ENCODE measurements around the gene SPAG16.

Gene SPAG16

GRCh38 chr2:214247531-214247930 lies 963.3 kb downstream of the SPAG16 start:
- no peak for TF ChIP-seq MYC (IDR thresholded peaks at IDR 0.05; ENCODE audit: low read depth, low read length)
- no peak for TF ChIP-seq CTCF (IDR thresholded peaks at IDR 0.05; ENCODE audit: low read depth, low read length)
- no peak for TF ChIP-seq POLR2A (IDR thresholded peaks at IDR 0.05; ENCODE audit: extremely low read depth, insufficient read length)
- TF ChIP-seq MAX (IDR thresholded peaks at IDR 0.05; ENCODE audit: low read depth, low read length), result no peak
- no peak for DNase-seq (ENCODE audit: low read depth)
- H3K4me3 ChIP-seq (ENCODE audit: low read depth, low read length), result no peak overlapping the region

- no peak overlapping the region for H3K4me3 ChIP-seq (ENCODE audit: low read depth, low read length)
- no peak for DNase-seq (ENCODE audit: low read depth)
- no peak for TF ChIP-seq POLR2A (IDR thresholded peaks at IDR 0.05; ENCODE audit: extremely low read depth, insufficient read length)
- no peak for TF ChIP-seq MAX (IDR thresholded peaks at IDR 0.05; ENCODE audit: low read depth, low read length)
- no peak for TF ChIP-seq CTCF (IDR thresholded peaks at IDR 0.05; ENCODE audit: low read depth, low read length)
- no peak for TF ChIP-seq MYC (IDR thresholded peaks at IDR 0.05; ENCODE audit: low read depth, low read length)
These were observed 970.8 kb downstream of the SPAG16 start for GRCh38 chr2:214255046-214255445.

- no peak overlapping the region for H3K4me3 ChIP-seq (ENCODE audit: low read depth, low read length)
- TF ChIP-seq MYC (IDR thresholded peaks at IDR 0.05; ENCODE audit: low read depth, low read length) (no peak), MAX (IDR thresholded peaks at IDR 0.05; ENCODE audit: low read depth, low read length) (no peak), CTCF (IDR thresholded peaks at IDR 0.05; ENCODE audit: low read depth, low read length) (no peak), POLR2A (IDR thresholded peaks at IDR 0.05; ENCODE audit: extremely low read depth, insufficient read length) (no peak)
- no peak for DNase-seq (ENCODE audit: low read depth)
These were observed 977.4 kb downstream of the SPAG16 start for GRCh38 chr2:214261683-214262082.

- TF ChIP-seq MAX (IDR thresholded peaks at IDR 0.05; ENCODE audit: low read depth, low read length) (no peak), CTCF (IDR thresholded peaks at IDR 0.05; ENCODE audit: low read depth, low read length) (no peak), MYC (IDR thresholded peaks at IDR 0.05; ENCODE audit: low read depth, low read length) (no peak), POLR2A (IDR thresholded peaks at IDR 0.05; ENCODE audit: extremely low read depth, insufficient read length) (no peak)
- no peak for DNase-seq (ENCODE audit: low read depth)
- H3K4me3 ChIP-seq (ENCODE audit: low read depth, low read length), result no peak overlapping the region
These were observed 979.9 kb downstream of the SPAG16 start for GRCh38 chr2:214264171-214264570.

GRCh38 chr2:214265991-214266489 lies 981.8 kb downstream of the SPAG16 start:
- TF ChIP-seq POLR2A (IDR thresholded peaks at IDR 0.05; ENCODE audit: extremely low read depth, insufficient read length) (no peak), MAX (IDR thresholded peaks at IDR 0.05; ENCODE audit: low read depth, low read length) (no peak), MYC (IDR thresholded peaks at IDR 0.05; ENCODE audit: low read depth, low read length) (no peak), CTCF (IDR thresholded peaks at IDR 0.05; ENCODE audit: low read depth, low read length) (no peak)
- H3K4me3 ChIP-seq (ENCODE audit: low read depth, low read length), result no peak overlapping the region
- no peak for DNase-seq (ENCODE audit: low read depth)

All from NB4 (cell line).